Thoracic aorta (tissue), 2 donors: ENCODE data around the gene KRTAP12-4. TPM values are rescaled to one million over a fixed set of nuclear protein-coding genes. Genes with fewer than 3 reads are reported as not detected.

Source experiments
- ATAC-seq: fragments of 150-250 bp; one replicate; pipeline ENCODE4 v1.8.0; 2017; ENCODE audit warnings: low read depth; ENCODE audit not compliant: insufficient number of reproducible peaks, low FRiP score
- DNase-seq: peaks from one replicate; pipeline ENCODE4 v3.0.0-alpha.2; 2020; ENCODE audit warnings: low spot score
- H3K27ac ChIP-seq, 2 donors: fragments of 200-600 bp; sonication (generic); 1 replicate in 1 of 2; 2 replicates in 1 of 2; pipeline ENCODE4 v1.5.1; 2016; ENCODE audit warnings: mild to moderate bottlenecking in 2 of 2, moderate library complexity in 2 of 2
- H3K27me3 ChIP-seq: fragments of 200-600 bp; sonication (generic); replicated peaks from 2 replicates; pipeline ENCODE4 v1.6.0; 2016; ENCODE audit warnings: mild to moderate bottlenecking; ENCODE audit not compliant: insufficient read depth
- H3K36me3 ChIP-seq: fragments of 200-600 bp; sonication (generic); one replicate; pipeline ENCODE4 v1.5.1; 2016
- H3K4me1 ChIP-seq, 2 donors: fragments of 200-600 bp; sonication (generic); 1 replicate in 1 of 2; 2 replicates in 1 of 2; pipeline versions ENCODE4 v1.5.1 to v1.6.0; 2016; ENCODE audit warnings: low read depth in 2 of 2, mild to moderate bottlenecking in 1 of 2; ENCODE audit not compliant: control insufficient read depth in 1 of 2
- H3K4me3 ChIP-seq: fragments of 200-600 bp; sonication (generic); 2 replicates; pipeline ENCODE4 v1.5.1; 2016; ENCODE audit warnings: mild to moderate bottlenecking
- H3K9me3 ChIP-seq: fragments of 200-600 bp; sonication (generic); 2 replicates; pipeline ENCODE4 v1.5.1; 2016
- total RNA-seq, 2 donors: library from RNA; depleted of rRNA; stranded (reverse); fragments of >200 nt; gene quantifications; one replicate each; pipeline versions ENCODE4 v1.1.0 to v1.2.3, GENCODE V29; 2016
- TF ChIP-seq, protein P1 (sequence below): fragments of 200-600 bp; sonication (generic); IDR thresholded peaks from one replicate; pipeline ENCODE4 v1.5.1; 2019; ENCODE audit warnings: antibody characterized with exemption

The KRTAP12-4 gene
- total RNA-seq, 2 donors from 2014 or later, result not detected

DNA sequence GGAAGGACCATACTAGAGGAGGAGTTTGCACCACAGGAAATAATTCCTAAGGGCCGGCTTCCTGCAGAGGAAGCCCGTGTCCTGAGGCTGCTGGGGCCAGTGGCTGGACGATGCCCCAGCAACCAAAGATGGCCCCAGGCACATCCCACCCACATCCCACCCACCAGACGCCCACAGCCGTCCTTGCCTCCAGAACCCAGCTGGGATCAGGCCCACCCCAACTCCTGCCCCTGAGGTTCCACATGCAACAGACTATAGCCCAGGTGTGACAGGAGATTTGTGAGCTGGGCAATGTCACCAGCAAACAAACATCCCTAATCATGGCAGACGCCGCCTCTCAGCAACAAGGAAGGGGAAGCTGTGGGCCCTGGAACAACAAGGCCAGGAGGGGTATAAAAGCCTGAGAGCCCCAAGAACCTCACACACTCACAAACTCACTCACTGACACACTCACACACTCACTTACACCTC is 27.8 kb downstream of the KRTAP12-4 start, which contains the start of gene KRTAP10-9:
TSS of gene KRTAP10-9 (plus strand) at position 421 of the 471 bp plus-strand sequence. CDS start 79 bp downstream, outside the sequence.
- DNase-seq (no peak), ATAC-seq (no peak)
- peaks cover 5% of the 10 kb centered on the region for H3K9me3 ChIP-seq
- H3K4me3 ChIP-seq, result no peak within 1 kb of the TSS
- H3K27ac ChIP-seq, result no peak within 1 kb of the TSS
- H3K27me3 ChIP-seq, result no peaks in the 10 kb centered on the region
- no peaks in the 10 kb centered on the region for H3K4me1 ChIP-seq
- H3K36me3 ChIP-seq, result no peaks in the 10 kb centered on the region
- TF ChIP-seq, protein P1, sequence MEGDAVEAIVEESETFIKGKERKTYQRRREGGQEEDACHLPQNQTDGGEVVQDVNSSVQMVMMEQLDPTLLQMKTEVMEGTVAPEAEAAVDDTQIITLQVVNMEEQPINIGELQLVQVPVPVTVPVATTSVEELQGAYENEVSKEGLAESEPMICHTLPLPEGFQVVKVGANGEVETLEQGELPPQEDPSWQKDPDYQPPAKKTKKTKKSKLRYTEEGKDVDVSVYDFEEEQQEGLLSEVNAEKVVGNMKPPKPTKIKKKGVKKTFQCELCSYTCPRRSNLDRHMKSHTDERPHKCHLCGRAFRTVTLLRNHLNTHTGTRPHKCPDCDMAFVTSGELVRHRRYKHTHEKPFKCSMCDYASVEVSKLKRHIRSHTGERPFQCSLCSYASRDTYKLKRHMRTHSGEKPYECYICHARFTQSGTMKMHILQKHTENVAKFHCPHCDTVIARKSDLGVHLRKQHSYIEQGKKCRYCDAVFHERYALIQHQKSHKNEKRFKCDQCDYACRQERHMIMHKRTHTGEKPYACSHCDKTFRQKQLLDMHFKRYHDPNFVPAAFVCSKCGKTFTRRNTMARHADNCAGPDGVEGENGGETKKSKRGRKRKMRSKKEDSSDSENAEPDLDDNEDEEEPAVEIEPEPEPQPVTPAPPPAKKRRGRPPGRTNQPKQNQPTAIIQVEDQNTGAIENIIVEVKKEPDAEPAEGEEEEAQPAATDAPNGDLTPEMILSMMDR, result no peak

DNA sequence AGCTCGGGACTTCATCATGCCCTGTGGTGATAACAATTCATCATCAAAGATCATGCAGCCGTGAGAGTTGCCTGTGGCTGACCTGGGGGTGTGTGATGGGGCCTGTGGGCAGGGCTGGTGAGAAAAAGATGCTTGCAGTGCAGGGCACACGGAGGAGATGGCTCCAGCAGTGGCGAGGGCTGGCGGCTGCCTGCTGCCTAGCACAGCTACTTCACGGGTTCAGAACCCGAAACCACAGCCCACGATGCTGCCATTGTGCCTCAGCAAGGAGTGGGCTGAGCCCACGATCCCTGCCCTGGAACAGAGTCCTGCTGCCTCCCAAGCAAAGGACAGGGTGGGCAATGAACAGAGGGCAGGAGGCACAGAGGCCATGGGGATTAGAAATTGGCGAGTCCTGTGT is 28.2 kb downstream of the KRTAP12-4 start:
- Histone ChIP-seq H3K27me3 (no peaks in the 10 kb centered on the region), H3K9me3 (peaks cover 3% of the 10 kb centered on the region), H3K4me1 (no peaks in the 10 kb centered on the region), H3K27ac (no peak overlapping the region), H3K4me3 (no peak overlapping the region), H3K36me3 (no peaks in the 10 kb centered on the region)
- TF ChIP-seq, protein P1, result no peak
- ATAC-seq, result no peak
- no peak for DNase-seq

DNA sequence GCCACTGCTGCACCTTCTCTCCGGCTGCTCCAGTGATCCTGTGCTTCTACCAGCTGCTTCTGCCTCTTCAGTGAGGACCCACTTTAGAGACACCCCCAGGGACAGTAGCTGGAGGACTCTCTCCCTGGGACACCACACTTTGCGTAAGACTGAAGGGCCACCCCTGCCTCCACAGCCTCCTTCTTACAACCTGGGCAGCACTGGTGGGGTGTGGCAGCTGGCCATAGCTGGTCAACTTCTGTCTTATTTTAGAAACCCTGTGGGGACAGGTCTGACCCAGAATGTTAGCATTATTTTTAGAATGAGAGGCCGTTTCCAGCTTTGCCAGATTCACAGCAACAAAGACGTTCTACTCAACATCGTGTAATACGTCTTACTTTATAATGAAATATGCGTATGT is 28.7 kb downstream of the KRTAP12-4 start:
- Histone ChIP-seq H3K4me3 (no peak overlapping the region), H3K27ac (no peak overlapping the region), H3K4me1 (no peaks in the 10 kb centered on the region), H3K36me3 (no peaks in the 10 kb centered on the region), H3K9me3 (peaks cover 3% of the 10 kb centered on the region), H3K27me3 (no peaks in the 10 kb centered on the region)
- DNase-seq (no peak), ATAC-seq (no peak)
- TF ChIP-seq, protein P1, result no peak

DNA sequence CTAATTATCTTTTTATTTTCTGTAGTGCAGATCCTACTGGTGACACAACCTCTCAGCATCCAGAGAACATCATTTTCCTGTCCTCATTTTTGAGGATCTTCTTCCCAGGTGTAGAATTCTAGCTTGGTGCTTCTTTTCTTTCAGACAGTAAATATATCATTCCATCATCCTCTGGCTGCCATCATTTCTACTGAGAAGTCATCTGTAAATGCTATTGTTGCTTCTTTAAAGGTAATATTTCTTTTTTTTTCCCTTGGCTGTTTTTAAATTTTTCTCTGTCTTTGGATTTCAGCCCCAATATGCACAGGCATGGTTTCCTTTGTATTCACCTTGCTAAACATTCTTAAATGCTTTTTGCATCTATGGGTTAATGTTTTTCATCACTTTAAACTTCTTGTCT is 30.9 kb downstream of the KRTAP12-4 start:
- DNase-seq, result no peak
- Histone ChIP-seq H3K36me3 (no peaks in the 10 kb centered on the region), H3K4me1 (no peaks in the 10 kb centered on the region), H3K4me3 (no peak overlapping the region), H3K27me3 (no peaks in the 10 kb centered on the region), H3K9me3 (peaks cover 3% of the 10 kb centered on the region), H3K27ac (no peak overlapping the region)
- TF ChIP-seq, protein P1, result no peak
- ATAC-seq, result no peak

DNA sequence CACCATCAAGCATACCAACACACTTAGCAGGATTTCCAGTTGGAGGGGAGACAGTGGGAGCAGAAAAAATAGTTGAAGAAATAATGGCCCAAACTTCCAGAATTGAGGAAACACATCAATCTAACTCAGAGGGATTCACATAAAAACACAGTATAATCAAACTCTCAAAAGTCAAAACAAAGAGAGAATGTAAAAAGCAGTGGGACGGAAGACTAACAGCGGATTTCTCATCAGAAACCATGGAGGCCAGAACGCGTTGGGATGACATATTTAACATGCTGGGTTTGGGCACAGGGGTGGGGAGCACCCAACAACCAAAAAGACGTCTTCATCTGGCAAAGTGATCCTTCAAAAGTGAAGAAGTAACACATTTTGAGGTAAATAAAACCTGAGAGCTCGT is 34.6 kb downstream of the KRTAP12-4 start:
- H3K27me3 ChIP-seq, result no peaks in the 10 kb centered on the region
- TF ChIP-seq, protein P1, result no peak
- H3K9me3 ChIP-seq, result peaks cover 3% of the 10 kb centered on the region
- H3K4me3 ChIP-seq, result no peak overlapping the region
- ATAC-seq (no peak), DNase-seq (no peak)
- no peak overlapping the region for H3K27ac ChIP-seq
- H3K4me1 ChIP-seq, result no peaks in the 10 kb centered on the region
- no peaks in the 10 kb centered on the region for H3K36me3 ChIP-seq
